Upper lobe of right lung (tissue), 1 donor: ENCODE results near the gene ADORA2A. TPM values are rescaled to one million over a fixed set of nuclear protein-coding genes. Genes with fewer than 3 reads are reported as not detected.

Experiments used
- ATAC-seq: fragments of 200-7000 bp; cut with Tn5 transposase; one replicate; pipeline ENCODE4 v1.9.1; 2020; ENCODE audit warnings: mild to moderate bottlenecking, moderate library complexity
- DNase-seq: peaks from one replicate; pipeline ENCODE4 v3.0.0-alpha.2; 2020
- H3K27ac ChIP-seq: fragments of 200-600 bp; one replicate; pipeline ENCODE4 v1.8.0; 2022
- H3K27me3 ChIP-seq: fragments of 200-600 bp; one replicate; pipeline ENCODE4 v1.8.0; 2022; ENCODE audit warnings: mild to moderate bottlenecking
- H3K36me3 ChIP-seq: fragments of 200-600 bp; one replicate; pipeline ENCODE4 v1.8.0; 2022
- H3K4me1 ChIP-seq: fragments of 200-600 bp; one replicate; pipeline ENCODE4 v1.8.0; 2022
- H3K4me3 ChIP-seq: fragments of 200-600 bp; one replicate; pipeline ENCODE4 v1.8.0; 2022; ENCODE audit warnings: mild to moderate bottlenecking
- H3K9me3 ChIP-seq: fragments of 200-600 bp; one replicate; pipeline ENCODE4 v1.8.0; 2022
- intact Hi-C: fragments of 100-400 bp; cut with DNase I; formaldehyde crosslinking; loops from one replicate; pipeline ENCODE4 v1.11.0; 2022
- total RNA-seq: library from RNA; stranded (reverse); fragmentation: NEBNext Ultra II Directional; extraction: Animal tissue kit (Norgen Biotek cat#: 25700); gene quantifications from one replicate; pipeline ENCODE4 v1.2.1, GENCODE V29; 2021
- TF ChIP-seq, protein P1 (sequence below): fragments of 200-600 bp; IDR thresholded peaks from one replicate; pipeline ENCODE4 v1.8.0; 2022; ENCODE audit warnings: antibody characterized with exemption
- donor health status: DM: no; HTN: yes; CAD: no; lungs with severe emphysema.

Gene ADORA2A
- total RNA-seq, 1 donor from 2014 or later, result 17.2 TPM

GRCh38 chr22:24420072-24420976 lies 7.1 kb upstream of the ADORA2A start:
- ATAC-seq (peak; percentile 2), DNase-seq (no peak)
- H3K4me1 ChIP-seq, result peaks cover 27% of the 10 kb centered on the region
- no peak overlapping the region for H3K4me3 ChIP-seq
- no peak overlapping the region for H3K27ac ChIP-seq
- H3K36me3 ChIP-seq, result peaks cover 12% of the 10 kb centered on the region
- H3K27me3 ChIP-seq, result no peaks in the 10 kb centered on the region
- intact Hi-C loops, result loop anchor here (5.0 kb wide), 1 partner anchor 82 kb away; no protein-coding TSS in a partner anchor
- TF ChIP-seq, protein P1, sequence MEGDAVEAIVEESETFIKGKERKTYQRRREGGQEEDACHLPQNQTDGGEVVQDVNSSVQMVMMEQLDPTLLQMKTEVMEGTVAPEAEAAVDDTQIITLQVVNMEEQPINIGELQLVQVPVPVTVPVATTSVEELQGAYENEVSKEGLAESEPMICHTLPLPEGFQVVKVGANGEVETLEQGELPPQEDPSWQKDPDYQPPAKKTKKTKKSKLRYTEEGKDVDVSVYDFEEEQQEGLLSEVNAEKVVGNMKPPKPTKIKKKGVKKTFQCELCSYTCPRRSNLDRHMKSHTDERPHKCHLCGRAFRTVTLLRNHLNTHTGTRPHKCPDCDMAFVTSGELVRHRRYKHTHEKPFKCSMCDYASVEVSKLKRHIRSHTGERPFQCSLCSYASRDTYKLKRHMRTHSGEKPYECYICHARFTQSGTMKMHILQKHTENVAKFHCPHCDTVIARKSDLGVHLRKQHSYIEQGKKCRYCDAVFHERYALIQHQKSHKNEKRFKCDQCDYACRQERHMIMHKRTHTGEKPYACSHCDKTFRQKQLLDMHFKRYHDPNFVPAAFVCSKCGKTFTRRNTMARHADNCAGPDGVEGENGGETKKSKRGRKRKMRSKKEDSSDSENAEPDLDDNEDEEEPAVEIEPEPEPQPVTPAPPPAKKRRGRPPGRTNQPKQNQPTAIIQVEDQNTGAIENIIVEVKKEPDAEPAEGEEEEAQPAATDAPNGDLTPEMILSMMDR, result no peak
- no peaks in the 10 kb centered on the region for H3K9me3 ChIP-seq

DNA sequence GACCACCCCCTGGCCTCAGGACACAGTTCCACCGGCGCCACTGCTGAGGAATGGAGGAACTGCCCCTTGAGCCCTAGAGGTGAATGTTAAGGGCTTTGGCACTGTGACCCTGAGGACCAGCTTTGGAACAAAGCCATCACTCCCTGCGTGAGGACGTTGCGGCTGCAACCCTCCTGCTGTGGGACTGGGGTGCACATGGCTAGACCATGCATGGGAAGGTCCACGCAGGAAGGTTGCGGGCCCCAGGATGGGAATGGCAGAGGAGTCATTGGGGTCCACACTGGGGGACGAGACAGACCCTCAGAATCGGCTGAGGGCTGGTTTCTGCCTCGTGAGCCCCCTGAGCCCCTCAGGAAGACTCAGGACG lies 6.4 kb upstream of the ADORA2A start:
- intact Hi-C loops, result loop anchor here (5.0 kb wide), 1 partner anchor 81 kb away; no protein-coding TSS in a partner anchor
- Histone ChIP-seq H3K27ac (no peak overlapping the region), H3K4me3 (no peak overlapping the region), H3K9me3 (no peaks in the 10 kb centered on the region), H3K27me3 (no peaks in the 10 kb centered on the region), H3K4me1 (peaks cover 27% of the 10 kb centered on the region), H3K36me3 (peaks cover 7% of the 10 kb centered on the region)
- TF ChIP-seq, protein P1, result no peak
- DNase-seq (no peak), ATAC-seq (no peak)

DNA sequence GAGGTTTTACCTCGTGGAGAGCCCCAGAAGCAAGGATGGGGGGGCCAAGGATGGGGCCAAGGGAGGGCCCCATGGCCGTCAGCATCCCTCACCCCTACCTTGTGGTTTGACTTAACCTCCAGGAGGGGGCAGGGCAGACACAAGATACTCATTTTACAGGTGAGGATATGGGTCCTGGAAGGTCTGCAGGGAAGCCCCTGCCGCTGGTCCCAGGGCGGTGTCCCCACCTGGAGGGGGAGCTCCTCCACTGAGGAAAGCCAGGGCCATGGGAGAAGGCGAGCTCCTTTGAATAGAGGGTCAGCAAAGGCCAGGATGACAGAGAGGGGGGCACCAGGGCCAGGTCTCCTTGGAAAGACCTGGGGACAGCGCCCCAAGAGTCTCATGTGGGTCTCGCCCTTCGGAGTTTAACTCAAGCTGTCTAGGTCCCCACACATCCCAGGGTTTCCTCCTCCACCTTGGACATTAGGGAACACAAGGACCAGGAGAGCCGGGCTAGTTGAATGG lies 5.9 kb upstream of the ADORA2A start:
- no peak for ATAC-seq
- H3K4me3 ChIP-seq, result no peak overlapping the region
- no peak overlapping the region for H3K27ac ChIP-seq
- peaks cover 4% of the 10 kb centered on the region for H3K36me3 ChIP-seq
- TF ChIP-seq, protein P1, result no peak
- DNase-seq, result no peak
- intact Hi-C loops, result loop anchor here (5.0 kb wide), 1 partner anchor 81 kb away; no protein-coding TSS in a partner anchor
- no peaks in the 10 kb centered on the region for H3K27me3 ChIP-seq
- H3K9me3 ChIP-seq, result no peaks in the 10 kb centered on the region
- peaks cover 27% of the 10 kb centered on the region for H3K4me1 ChIP-seq

DNA sequence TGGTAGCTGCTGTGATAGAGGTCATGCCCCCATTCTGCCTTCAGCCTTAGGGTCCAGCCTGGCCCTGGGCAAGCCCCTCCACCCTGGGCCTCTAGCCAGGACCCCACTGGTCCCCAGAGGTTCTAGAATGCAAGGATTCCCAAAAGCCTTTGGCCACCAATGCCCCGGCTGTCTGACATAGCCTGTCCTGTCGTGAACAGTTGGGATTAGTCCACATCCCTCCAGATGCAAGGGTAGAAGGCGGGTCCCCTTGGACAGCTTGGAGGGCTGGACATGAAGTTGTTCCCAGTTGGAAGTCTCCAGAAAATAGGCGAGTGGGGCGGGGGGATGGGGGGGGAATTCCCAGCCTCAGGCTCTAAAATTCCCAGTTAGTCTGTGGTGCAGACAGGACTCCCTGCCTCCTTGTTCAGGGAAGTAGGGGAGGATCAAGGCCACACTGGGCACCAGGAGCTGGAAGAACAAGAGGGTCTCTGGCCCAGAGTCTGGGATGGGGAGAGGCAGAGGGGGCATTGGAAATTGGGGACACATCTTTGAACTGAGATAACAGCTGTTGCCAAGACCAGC lies 5.2 kb upstream of the ADORA2A start:
- Histone ChIP-seq H3K36me3 (no peaks in the 10 kb centered on the region), H3K4me3 (no peak overlapping the region), H3K27ac (no peak overlapping the region), H3K27me3 (no peaks in the 10 kb centered on the region), H3K9me3 (no peaks in the 10 kb centered on the region), H3K4me1 (peaks cover 34% of the 10 kb centered on the region)
- intact Hi-C loops, result loop anchor here (5.0 kb wide), 1 partner anchor 80 kb away; no protein-coding TSS in a partner anchor
- TF ChIP-seq, protein P1, result no peak
- DNase-seq, result no peak
- no peak for ATAC-seq

GRCh38 chr22:24423519-24424000 lies 3.8 kb upstream of the ADORA2A start:
- Histone ChIP-seq H3K36me3 (no peaks in the 10 kb centered on the region), H3K4me1 (peaks cover 34% of the 10 kb centered on the region), H3K27me3 (no peaks in the 10 kb centered on the region), H3K27ac (no peak overlapping the region), H3K9me3 (no peaks in the 10 kb centered on the region), H3K4me3 (peak overlapping the region; percentile 68)
- DNase-seq, result peak; percentile 86
- TF ChIP-seq, protein P1, result peak; percentile 93
- ATAC-seq, result peak; percentile 83
- intact Hi-C loops, result loop anchor here (5.0 kb wide), 1 partner anchor 79 kb away; no protein-coding TSS in a partner anchor
